GM10266 (cell line): ENCODE data around the gene C10orf90.

Experiments
- DNase-seq: peaks from one replicate; pipeline ENCODE4 v3.0.0; 2012; ENCODE audit errors: extremely low spot score
- CTCF ChIP-seq: IDR thresholded peaks from 2 replicates; pipeline ENCODE4 v1.5.1; 2012; ENCODE audit warnings: mild to moderate bottlenecking, low read depth; ENCODE audit not compliant: control insufficient read depth, insufficient read depth; ENCODE audit errors: missing control alignments

The C10orf90 gene

GRCh38 chr10:126654579-126654978 is 15.9 kb downstream of the C10orf90 start:
- TF ChIP-seq CTCF: no peak
- no peak for DNase-seq

- DNase-seq: no peak
- TF ChIP-seq CTCF: no peak
Measured at GRCh38 chr10:126651467-126651866, 19.0 kb downstream of the C10orf90 start.

GRCh38 chr10:126650161-126650560 is 20.3 kb downstream of the C10orf90 start:
- no peak for TF ChIP-seq CTCF

GRCh38 chr10:126647116-126647515 is 23.4 kb downstream of the C10orf90 start:
- DNase-seq: no peak
- TF ChIP-seq CTCF: no peak

More at GRCh38 chr10:126650161-126650560, 20.3 kb downstream of the C10orf90 start:
- DNase-seq: no peak

GRCh38 chr10:126646110-126646509 is 24.4 kb downstream of the C10orf90 start:
- no peak for DNase-seq
- TF ChIP-seq CTCF: no peak

GRCh38 chr10:126640401-126640800 is 30.1 kb downstream of the C10orf90 start:
- DNase-seq: no peak
- TF ChIP-seq CTCF: no peak

GRCh38 chr10:126639084-126639483 is 31.4 kb downstream of the C10orf90 start:
- DNase-seq: no peak
- TF ChIP-seq CTCF: no peak
